ENCODE measurements around the gene ZBTB25. TPM values are rescaled to one million over a fixed set of nuclear protein-coding genes. Genes with fewer than 3 reads are reported as not detected.

The ZBTB25 gene
- total and polyA plus RNA-seq, 2 donors, result 5.9 to 14.5 TPM

- no peak for DNase-seq (ENCODE audit: extremely low spot score)
- WGBS, result 94% methylated on average over 1 of the region's 1 CpG
- Histone ChIP-seq H3K36me3 (ENCODE audit: insufficient read depth) (peaks cover 8% of the 10 kb centered on the region), H3K4me3 (ENCODE audit: low read depth, low read length) (no peak overlapping the region), H3K4me1 (ENCODE audit: insufficient read depth) (no peaks in the 10 kb centered on the region), H3K27ac (ENCODE audit: low read depth) (no peak overlapping the region)
These were observed 81.6 kb downstream of the ZBTB25 start for GRCh38 chr14:64422005-64422404.

GRCh38 chr14:64421166-64421565 lies 82.5 kb downstream of the ZBTB25 start:
- peaks cover 8% of the 10 kb centered on the region for H3K36me3 ChIP-seq (ENCODE audit: insufficient read depth)
- no peak for DNase-seq (ENCODE audit: extremely low spot score)
- WGBS, result 68% methylated on average over 8 of the region's 8 CpGs
- H3K4me3 ChIP-seq (ENCODE audit: low read depth, low read length), result no peak overlapping the region
- H3K27ac ChIP-seq (ENCODE audit: low read depth), result no peak overlapping the region
- H3K4me1 ChIP-seq (ENCODE audit: insufficient read depth), result no peaks in the 10 kb centered on the region

GRCh38 chr14:64419003-64419402 lies 84.6 kb downstream of the ZBTB25 start:
- Histone ChIP-seq H3K4me3 (ENCODE audit: low read depth, low read length) (no peak overlapping the region), H3K36me3 (ENCODE audit: insufficient read depth) (peaks cover 6% of the 10 kb centered on the region), H3K4me1 (ENCODE audit: insufficient read depth) (no peaks in the 10 kb centered on the region), H3K27ac (ENCODE audit: low read depth) (no peak overlapping the region)
- no peak for DNase-seq (ENCODE audit: extremely low spot score)
- WGBS, result 78% methylated on average over 7 of the region's 7 CpGs

GRCh38 chr14:64417771-64418125 lies 85.9 kb downstream of the ZBTB25 start:
- no peak for DNase-seq (ENCODE audit: extremely low spot score)
- no peak overlapping the region for H3K27ac ChIP-seq (ENCODE audit: low read depth)
- H3K4me3 ChIP-seq (ENCODE audit: low read depth, low read length), result no peak overlapping the region
- H3K4me1 ChIP-seq (ENCODE audit: insufficient read depth), result no peaks in the 10 kb centered on the region
- WGBS, result 97% methylated on average over 7 of the region's 7 CpGs
- peaks cover 6% of the 10 kb centered on the region for H3K36me3 ChIP-seq (ENCODE audit: insufficient read depth)

GRCh38 chr14:64417055-64417770 lies 86.4 kb downstream of the ZBTB25 start:
- H3K4me3 ChIP-seq (ENCODE audit: low read depth, low read length), result no peak overlapping the region
- no peak overlapping the region for H3K27ac ChIP-seq (ENCODE audit: low read depth)
- peaks cover 6% of the 10 kb centered on the region for H3K36me3 ChIP-seq (ENCODE audit: insufficient read depth)
- WGBS, result 88% methylated on average over 5 of the region's 5 CpGs
- H3K4me1 ChIP-seq (ENCODE audit: insufficient read depth), result no peaks in the 10 kb centered on the region
- no peak for DNase-seq (ENCODE audit: extremely low spot score)

GRCh38 chr14:64416348-64416932 lies 87.2 kb downstream of the ZBTB25 start:
- 85% methylated on average over 3 of the region's 3 CpGs for whole genome bisulfite sequencing
- no peaks in the 10 kb centered on the region for H3K4me1 ChIP-seq (ENCODE audit: insufficient read depth)
- H3K27ac ChIP-seq (ENCODE audit: low read depth), result no peak overlapping the region
- H3K36me3 ChIP-seq (ENCODE audit: insufficient read depth), result peaks cover 6% of the 10 kb centered on the region
- DNase-seq (ENCODE audit: extremely low spot score), result no peak
- no peak overlapping the region for H3K4me3 ChIP-seq (ENCODE audit: low read depth, low read length)

GRCh38 chr14:64412237-64412636 lies 91.4 kb downstream of the ZBTB25 start:
- WGBS, result 98% methylated on average over 1 of the region's 1 CpG
- Histone ChIP-seq H3K27ac (ENCODE audit: low read depth) (no peak overlapping the region), H3K4me1 (ENCODE audit: insufficient read depth) (no peaks in the 10 kb centered on the region), H3K36me3 (ENCODE audit: insufficient read depth) (peaks cover 1% of the 10 kb centered on the region), H3K4me3 (ENCODE audit: low read depth, low read length) (no peak overlapping the region)
- DNase-seq (ENCODE audit: extremely low spot score), result no peak

GRCh38 chr14:64411001-64411400 lies 92.6 kb downstream of the ZBTB25 start:
- no peak for DNase-seq (ENCODE audit: extremely low spot score)
- Histone ChIP-seq H3K4me1 (ENCODE audit: insufficient read depth) (no peaks in the 10 kb centered on the region), H3K4me3 (ENCODE audit: low read depth, low read length) (no peak overlapping the region), H3K27ac (ENCODE audit: low read depth) (no peak overlapping the region), H3K36me3 (ENCODE audit: insufficient read depth) (no peaks in the 10 kb centered on the region)
- 97% methylated on average over 4 of the region's 4 CpGs for WGBS

GRCh38 chr14:64410084-64410774 lies 93.4 kb downstream of the ZBTB25 start:
- no peak for DNase-seq (ENCODE audit: extremely low spot score)
- no peak overlapping the region for H3K27ac ChIP-seq (ENCODE audit: low read depth)
- H3K4me3 ChIP-seq (ENCODE audit: low read depth, low read length), result no peak overlapping the region
- no peaks in the 10 kb centered on the region for H3K36me3 ChIP-seq (ENCODE audit: insufficient read depth)
- no peaks in the 10 kb centered on the region for H3K4me1 ChIP-seq (ENCODE audit: insufficient read depth)
- 79% methylated on average over 5 of the region's 5 CpGs for WGBS

- no peaks in the 10 kb centered on the region for H3K36me3 ChIP-seq (ENCODE audit: insufficient read depth)
- DNase-seq (ENCODE audit: extremely low spot score), result no peak
- 93% methylated on average over 7 of the region's 7 CpGs for WGBS
- no peak overlapping the region for H3K27ac ChIP-seq (ENCODE audit: low read depth)
- H3K4me1 ChIP-seq (ENCODE audit: insufficient read depth), result no peaks in the 10 kb centered on the region
- H3K4me3 ChIP-seq (ENCODE audit: low read depth, low read length), result no peak overlapping the region
These were observed 94.3 kb downstream of the ZBTB25 start for GRCh38 chr14:64409126-64409920.

- no peak overlapping the region for H3K27ac ChIP-seq (ENCODE audit: low read depth)
- 98% methylated on average over 2 of the region's 2 CpGs for WGBS
- no peak for DNase-seq (ENCODE audit: extremely low spot score)
- no peak overlapping the region for H3K4me3 ChIP-seq (ENCODE audit: low read depth, low read length)
- no peaks in the 10 kb centered on the region for H3K36me3 ChIP-seq (ENCODE audit: insufficient read depth)
- no peaks in the 10 kb centered on the region for H3K4me1 ChIP-seq (ENCODE audit: insufficient read depth)
These were observed 96.3 kb downstream of the ZBTB25 start for GRCh38 chr14:64407329-64407728.

GRCh38 chr14:64405295-64405694 lies 98.3 kb downstream of the ZBTB25 start:
- DNase-seq (ENCODE audit: extremely low spot score), result no peak
- H3K4me1 ChIP-seq (ENCODE audit: insufficient read depth), result no peaks in the 10 kb centered on the region
- peaks cover 4% of the 10 kb centered on the region for H3K36me3 ChIP-seq (ENCODE audit: insufficient read depth)
- H3K27ac ChIP-seq (ENCODE audit: low read depth), result no peak overlapping the region
- WGBS, result 96% methylated on average over 4 of the region's 4 CpGs
- no peak overlapping the region for H3K4me3 ChIP-seq (ENCODE audit: low read depth, low read length)

- H3K27ac ChIP-seq (ENCODE audit: low read depth), result no peak overlapping the region
- no peak for DNase-seq (ENCODE audit: extremely low spot score)
- no peaks in the 10 kb centered on the region for H3K4me1 ChIP-seq (ENCODE audit: insufficient read depth)
- peaks cover 4% of the 10 kb centered on the region for H3K36me3 ChIP-seq (ENCODE audit: insufficient read depth)
- H3K4me3 ChIP-seq (ENCODE audit: low read depth, low read length), result no peak overlapping the region
- 89% methylated on average over 1 of the region's 1 CpG for WGBS
These were observed 101.7 kb downstream of the ZBTB25 start for GRCh38 chr14:64401949-64402348.

All from urinary bladder (tissue), 4 donors.